HG02938 (cell line): ENCODE results near the gene AMZ2.
A peak's percentile ranks its signal among the peaks of the same experiment; 100 is the strongest.

Source experiments
- ATAC-seq: cut with Tn5 transposase; IDR thresholded peaks from one replicate; pipeline ENCODE4 v1.9.1; 2021; ENCODE audit warnings: mild to moderate bottlenecking, moderate library complexity; ENCODE audit not compliant: unreplicated experiment

The AMZ2 gene

GRCh38 chr17:68289936-68290267, 42.1 kb downstream of the AMZ2 start:
- ATAC-seq, result no peak

DNA sequence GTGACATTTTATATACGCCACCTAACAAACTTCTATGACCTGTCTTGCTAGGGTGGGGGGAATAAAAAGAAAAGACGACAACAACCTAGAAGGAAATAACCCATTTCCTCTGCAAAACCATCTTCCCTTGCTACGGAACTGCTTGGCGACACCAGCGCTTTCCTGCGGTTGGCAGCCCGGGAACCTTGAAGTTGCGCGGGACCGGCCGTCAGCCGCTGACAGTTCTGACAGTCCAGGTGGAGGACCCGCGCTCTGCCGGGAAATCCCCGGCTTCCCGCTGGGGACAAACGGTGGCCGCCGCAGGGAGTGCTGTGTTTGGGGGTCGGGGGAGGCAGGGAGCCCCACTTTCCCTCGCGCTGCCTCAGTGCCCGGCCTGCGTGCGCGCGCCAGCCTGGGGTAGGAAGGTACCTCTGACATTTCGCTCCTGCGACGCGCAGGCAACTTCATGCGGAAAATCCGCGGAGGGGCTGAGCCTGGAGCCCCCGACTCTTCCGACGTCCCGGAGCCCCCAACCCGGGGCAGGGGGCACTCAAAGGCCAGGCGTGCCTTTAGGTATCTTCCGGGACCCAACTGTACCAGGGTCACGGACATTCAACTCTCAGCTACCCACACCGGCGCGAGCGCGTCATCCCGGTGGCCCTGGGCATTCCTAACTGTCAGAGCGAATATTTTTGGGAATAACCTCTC, 42.6 kb downstream of the AMZ2 start:
- ATAC-seq, result no peak

- peak; percentile 40 for ATAC-seq
Measured at GRCh38 chr17:68290955-68291835, 43.4 kb downstream of the AMZ2 start, which contains the start of the genes ARSG and SLC16A6. TSS of gene ARSG (plus strand) at chr17:68291495. CDS start at chr17:68307494, 15,999 bp downstream. TSS of gene SLC16A6 (minus strand) at chr17:68291127. CDS start at chr17:68278320, 12,807 bp downstream.

GRCh38 chr17:68291836-68292688, 44.2 kb downstream of the AMZ2 start:
- peak; percentile 62 for ATAC-seq

DNA sequence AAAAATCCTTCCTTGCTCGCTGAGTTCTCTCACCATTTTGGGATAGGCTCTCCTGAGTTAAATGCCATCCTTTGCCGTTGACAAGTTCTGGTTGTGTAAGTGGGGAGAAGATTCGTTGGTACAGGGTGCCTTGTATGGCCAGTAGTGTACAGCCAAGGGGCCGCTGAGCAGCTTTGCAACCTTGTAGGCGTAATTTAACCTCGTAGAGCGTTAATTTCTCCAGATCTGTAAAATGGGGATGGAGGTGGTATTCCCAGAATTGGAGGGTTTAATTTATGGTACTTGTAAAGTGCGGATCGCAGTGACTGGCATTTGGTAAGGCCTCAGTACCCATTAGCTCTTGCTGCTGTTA, 44.8 kb downstream of the AMZ2 start:
- no peak for ATAC-seq

GRCh38 chr17:68293490-68294195, 45.8 kb downstream of the AMZ2 start:
- ATAC-seq, result no peak

- ATAC-seq, result no peak
Measured at GRCh38 chr17:68294196-68294555, 46.3 kb downstream of the AMZ2 start.

- no peak for ATAC-seq
Measured at GRCh38 chr17:68294617-68295016, 46.8 kb downstream of the AMZ2 start.

- ATAC-seq, result no peak
Measured at GRCh38 chr17:68295086-68295485, 47.2 kb downstream of the AMZ2 start.

GRCh38 chr17:68296217-68297191, 48.7 kb downstream of the AMZ2 start:
- no peak for ATAC-seq

DNA sequence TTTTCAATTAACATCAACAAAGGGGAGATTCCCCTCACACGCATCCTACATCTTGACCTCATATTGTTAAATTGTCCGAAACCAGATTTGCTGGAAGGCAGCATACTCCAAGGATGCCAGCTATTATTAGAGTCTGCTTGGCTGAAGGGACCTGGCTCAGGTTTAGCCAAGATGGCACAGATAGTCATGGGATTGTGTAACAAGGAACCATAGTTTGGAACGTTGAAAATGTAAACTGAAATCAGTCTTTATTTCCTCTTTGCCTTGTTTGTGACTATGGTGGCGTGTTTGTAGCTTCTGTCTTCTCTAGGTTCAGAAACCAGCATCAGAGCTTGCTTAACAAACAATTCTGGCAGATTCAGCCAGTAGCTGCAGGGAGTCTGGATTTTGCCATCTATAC, 49.4 kb downstream of the AMZ2 start:
- ATAC-seq, result no peak

GRCh38 chr17:68298601-68299000, 50.8 kb downstream of the AMZ2 start:
- ATAC-seq, result no peak

GRCh38 chr17:68299817-68300216, 52.0 kb downstream of the AMZ2 start:
- no peak for ATAC-seq

- no peak for ATAC-seq
Measured at GRCh38 chr17:68301438-68301959, 53.7 kb downstream of the AMZ2 start.

DNA sequence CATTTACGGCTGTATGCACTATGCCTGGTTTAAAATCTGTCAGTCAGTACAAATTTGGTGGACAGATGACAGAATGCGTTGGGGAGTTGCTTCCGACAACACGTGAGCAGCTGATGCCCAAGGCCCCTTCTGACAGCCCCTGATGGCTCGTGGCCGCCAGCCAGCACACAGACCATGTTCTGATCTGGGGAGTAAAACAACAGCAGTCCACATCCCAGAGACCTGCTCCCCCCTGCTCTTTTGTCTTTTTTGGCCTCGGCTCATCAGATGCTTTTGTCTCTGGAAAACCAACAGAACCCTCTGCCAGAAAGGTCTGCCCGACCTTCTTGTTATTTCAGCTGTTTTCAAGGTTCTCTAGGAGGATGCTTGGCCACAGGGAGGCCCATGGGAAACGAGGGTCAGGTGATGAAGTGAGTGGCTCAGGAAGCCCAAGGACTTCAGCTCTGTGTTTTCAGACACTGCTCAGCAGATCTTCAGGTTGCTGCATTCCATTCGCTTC, 54.3 kb downstream of the AMZ2 start:
- ATAC-seq, result no peak

DNA sequence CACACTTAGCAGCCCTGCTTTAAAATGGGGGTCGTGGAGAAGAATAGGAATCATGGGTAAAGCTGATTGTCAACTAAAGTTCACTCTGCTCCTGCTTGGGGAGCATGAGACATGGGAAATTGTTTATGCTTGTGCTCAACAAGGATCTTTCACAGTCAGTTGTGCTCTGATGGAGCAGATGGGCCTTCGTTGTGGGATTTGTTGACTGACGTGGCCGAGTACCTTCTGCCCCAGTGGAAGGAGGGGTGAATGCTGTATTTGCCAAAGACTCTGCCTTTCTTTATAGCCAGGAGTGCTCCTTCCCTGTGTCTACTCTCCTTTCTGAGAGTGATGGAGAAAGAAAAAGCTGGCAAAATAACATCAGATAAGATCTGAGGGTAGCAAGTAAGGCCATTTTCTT, 54.8 kb downstream of the AMZ2 start:
- no peak for ATAC-seq

DNA sequence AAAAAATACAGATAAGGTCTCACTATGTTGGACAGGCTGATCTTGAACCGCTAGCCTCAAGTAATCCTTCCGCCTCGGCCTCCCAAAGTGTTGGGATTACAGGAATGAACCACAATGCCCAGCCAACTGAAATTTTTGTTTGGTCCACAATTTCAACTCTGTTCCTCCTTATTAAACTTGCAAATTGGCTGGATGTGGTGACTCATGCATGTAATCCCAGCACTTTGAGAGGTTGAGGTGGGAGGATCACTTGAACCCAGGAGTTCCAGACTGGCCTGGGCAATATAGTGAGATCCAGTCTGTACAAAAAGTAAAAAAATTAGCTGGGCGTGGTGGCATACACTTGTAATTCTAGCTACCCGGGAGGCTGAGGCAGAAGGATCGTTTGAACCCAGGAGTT, 56.9 kb downstream of the AMZ2 start:
- ATAC-seq, result no peak

- no peak for ATAC-seq
Measured at GRCh38 chr17:68305142-68305541, 57.3 kb downstream of the AMZ2 start.
